ENCODE measurements around the gene MXD4. TPM values are rescaled to one million over a fixed set of nuclear protein-coding genes. Genes with fewer than 3 reads are reported as not detected.
A peak's percentile ranks its signal among the peaks of the same experiment; 100 is the strongest.

Gene MXD4
- total RNA-seq, 1 donor from 2014 or later, result 84.7 TPM

- intact Hi-C loops (cut with DNase I), result no loop called here
- ATAC-seq (no peak), DNase-seq (ENCODE audit: low spot score) (peak; percentile 57)
These were observed 3.5 kb downstream of the MXD4 start for GRCh38 chr4:2258091-2259035.

DNA sequence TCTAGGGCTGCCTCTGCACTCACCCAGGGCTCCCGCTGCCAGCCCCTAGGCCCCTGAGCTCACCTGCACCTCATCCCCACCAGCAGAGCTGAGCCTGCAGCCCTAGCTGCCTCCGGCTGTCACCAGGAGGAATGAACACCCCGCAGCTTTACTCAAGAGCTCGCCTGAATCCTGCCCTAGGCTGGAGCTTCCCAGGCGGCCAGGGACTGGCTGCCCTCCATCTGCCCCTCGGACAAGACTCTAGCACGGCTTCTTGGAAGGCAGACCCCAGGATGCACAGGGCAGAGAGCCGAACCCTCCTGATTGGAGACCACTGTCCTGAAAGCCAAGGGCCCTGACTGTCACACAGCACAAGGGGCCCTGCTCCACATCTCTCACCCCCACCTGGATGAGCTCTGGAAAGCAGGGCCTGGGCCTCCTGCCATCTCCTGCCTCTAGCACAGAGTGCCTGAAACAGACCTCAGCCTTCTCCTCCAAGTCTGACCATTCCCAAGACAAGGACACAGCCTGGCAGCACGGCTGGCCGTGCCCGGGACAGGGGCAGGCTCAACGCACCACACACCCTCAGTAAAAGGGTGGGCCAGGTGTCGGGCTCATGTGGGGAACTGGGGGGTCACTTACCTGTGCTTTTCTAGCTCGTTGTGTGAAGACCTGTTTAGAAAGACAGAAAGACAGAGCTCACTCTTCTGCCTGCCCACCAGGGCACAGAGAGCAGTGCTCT lies 4.4 kb downstream of the MXD4 start:
- DNase-seq (ENCODE audit: low spot score) (peak; percentile 53), ATAC-seq (no peak)
- intact Hi-C loops (cut with DNase I), result no loop called here

DNA sequence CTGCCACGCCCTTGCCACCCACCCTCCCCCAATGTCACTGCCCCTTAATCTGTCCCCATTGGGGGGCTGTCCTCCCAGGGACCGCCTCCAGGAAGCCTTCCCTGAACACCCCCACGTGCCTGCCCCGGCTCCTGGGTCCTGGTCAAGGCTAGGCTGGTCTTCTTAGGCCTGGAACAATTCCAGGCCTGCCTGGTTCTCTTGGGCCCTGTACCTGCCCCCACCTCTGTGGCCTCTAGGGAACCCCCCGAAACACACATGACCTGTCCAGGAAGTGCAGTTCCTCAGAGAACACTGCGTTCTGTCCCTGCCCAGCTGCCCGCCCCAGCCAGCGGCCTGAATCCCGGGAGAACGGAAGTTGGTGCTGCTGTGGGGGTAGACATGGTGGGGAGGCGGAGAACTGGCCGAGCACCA lies 5.1 kb downstream of the MXD4 start:
- intact Hi-C loops (cut with DNase I), result no loop called here
- ATAC-seq, result peak; percentile 9

DNA sequence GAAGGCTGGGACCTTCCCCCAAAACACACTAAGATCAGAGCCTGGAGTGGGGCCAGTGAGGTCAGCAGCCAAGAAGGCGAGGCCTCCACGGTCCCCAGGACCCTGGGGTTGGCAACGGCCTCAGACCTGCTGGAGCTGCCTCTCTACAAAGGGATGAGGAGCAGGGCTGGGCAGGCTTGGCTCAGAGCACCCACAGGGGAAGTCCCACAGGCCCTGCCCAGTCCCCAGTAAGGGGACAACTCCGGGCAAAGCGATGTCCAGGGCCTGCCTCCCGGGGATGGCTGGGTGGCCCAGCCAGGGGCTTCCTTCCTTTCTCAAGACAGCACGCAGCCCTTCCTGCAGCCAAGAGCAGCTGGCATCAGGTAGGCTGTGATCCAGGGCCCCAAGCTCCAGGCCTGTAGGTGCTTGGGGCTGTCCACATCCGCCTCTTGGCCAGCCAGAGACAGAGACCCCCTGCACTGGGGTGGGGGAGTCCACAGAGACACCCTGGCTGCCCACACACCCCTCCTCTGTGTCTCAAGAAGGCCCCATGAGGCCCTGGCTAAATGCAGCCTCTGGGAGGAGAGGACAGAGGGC lies 5.7 kb downstream of the MXD4 start:
- DNase-seq (ENCODE audit: low spot score), result peak; percentile 74
- ATAC-seq, result peak; percentile 42
- intact Hi-C loops (cut with DNase I), result no loop called here

More for the DNA sequence above, 5.1 kb downstream of the MXD4 start:
- DNase-seq (ENCODE audit: low spot score), result peak; percentile 59

- DNase-seq (ENCODE audit: low spot score) (peak; percentile 69), ATAC-seq (peak; percentile 38)
- intact Hi-C loops (cut with DNase I), result no loop called here
These were observed 6.3 kb downstream of the MXD4 start for GRCh38 chr4:2255501-2256155.

DNA sequence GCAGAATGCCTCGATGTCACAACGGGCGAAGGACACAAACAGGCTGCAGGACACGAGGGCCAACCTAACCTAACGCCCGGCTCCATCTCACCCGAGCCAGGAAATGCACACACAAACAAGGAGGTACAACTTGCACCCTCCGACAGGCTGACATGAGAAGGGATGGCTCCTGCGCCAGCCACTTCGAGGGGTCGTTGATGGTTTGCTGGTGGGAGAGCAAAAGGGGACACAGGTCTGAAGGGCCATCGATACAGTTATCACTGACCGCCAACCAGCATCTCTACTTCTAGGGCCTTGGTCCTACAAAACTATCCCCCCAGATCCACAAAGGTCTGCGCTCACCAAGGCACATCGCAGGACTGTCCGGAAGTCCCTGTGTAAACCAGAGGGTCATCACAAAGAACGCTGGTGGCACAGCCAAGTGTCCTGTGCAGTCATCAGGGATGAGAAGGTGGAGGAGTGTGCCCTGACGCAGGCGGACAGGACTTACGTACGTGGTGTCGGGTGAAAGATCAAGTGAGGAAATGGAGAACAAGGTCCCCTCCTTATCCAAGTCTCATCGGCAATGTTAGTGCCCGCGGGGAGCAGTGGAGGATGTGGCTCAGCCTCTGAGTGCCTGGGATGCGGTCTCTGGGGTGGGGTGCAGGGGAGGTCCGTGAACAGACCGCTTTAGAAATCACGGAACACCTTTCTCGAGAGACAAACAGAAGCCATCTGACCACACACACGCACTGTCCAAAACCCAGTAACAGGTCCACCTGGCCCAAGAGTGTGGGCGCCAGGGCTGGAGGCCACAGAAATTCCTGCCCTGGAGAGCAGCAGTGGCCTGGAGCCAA lies 7.0 kb downstream of the MXD4 start:
- ATAC-seq (no peak), DNase-seq (ENCODE audit: low spot score) (peak; percentile 53)
- intact Hi-C loops (cut with DNase I), result no loop called here

DNA sequence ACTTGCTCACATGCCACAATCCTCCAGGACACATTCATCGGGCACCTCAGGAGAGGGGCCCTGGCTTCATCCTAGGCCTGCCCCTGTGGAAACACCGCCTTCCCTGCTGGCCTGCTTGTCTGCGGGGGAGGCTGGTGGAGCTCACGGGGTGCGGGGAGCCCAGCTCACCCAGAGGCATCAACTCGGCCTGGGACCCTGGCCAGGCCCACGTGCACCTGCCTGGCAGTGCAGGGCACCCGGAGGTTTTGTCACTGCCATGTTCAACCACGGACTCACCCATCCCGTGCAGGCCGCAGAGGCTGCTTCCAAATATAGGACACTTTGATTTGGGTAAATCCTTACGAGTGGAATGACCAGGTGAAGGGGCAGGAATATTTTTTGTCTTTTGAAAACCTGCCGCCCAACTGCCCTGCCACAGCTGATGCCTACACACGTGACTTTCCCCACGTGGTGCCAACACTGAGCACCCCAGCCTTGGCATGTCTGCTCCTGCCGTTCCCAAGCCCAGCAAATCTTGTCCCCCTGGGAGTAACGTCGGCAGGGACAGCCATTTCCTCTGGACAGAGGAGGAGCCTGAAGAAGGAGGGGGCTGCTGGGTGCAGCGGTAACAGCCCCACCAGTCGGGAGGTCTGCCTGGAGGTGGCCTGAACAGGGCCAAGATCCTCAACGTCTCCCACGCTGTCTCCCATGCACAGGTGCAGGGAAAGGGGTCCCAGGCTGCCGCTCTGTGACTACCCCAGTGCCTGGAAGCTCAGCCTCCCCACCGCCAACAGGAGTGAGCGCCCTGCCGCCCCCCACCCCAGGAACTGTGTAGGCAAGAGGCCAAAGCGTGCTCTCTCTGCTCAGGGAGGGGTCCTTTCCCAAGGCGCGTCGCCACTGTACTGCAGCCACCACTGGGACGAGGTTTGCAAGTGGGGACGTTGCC lies 8.5 kb downstream of the MXD4 start:
- DNase-seq (ENCODE audit: low spot score), result peak; percentile 53
- intact Hi-C loops (cut with DNase I), result no loop called here
- no peak for ATAC-seq

DNA sequence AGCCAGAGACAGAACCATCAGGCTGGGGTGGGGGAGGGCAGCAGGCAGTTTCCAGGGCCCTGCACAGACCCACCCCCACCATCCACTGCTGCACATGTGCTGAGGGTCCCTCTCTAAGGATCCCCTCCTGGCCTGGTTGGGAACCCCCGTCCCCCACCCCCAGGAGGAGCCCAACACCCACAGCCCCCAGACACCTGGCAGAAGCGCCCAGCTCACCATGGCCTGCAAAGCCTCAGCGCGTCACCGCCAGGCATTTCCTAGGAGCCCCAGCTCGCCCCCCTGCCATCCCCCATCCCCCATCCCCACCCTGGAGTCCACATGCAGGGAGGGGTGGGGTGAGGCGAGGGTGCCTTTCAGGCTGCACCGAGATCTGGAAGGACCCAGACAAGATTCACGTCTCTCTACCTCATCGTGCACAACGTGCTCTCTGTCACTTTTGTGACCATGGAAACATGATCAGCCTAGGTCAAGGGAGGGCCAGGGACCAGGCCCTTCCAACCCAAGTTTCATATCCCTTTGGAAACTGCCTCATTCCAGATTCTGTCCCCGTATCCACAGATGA lies 9.3 kb downstream of the MXD4 start:
- no peak for DNase-seq (ENCODE audit: low spot score)
- intact Hi-C loops (cut with DNase I), result no loop called here
- ATAC-seq, result no peak

DNA sequence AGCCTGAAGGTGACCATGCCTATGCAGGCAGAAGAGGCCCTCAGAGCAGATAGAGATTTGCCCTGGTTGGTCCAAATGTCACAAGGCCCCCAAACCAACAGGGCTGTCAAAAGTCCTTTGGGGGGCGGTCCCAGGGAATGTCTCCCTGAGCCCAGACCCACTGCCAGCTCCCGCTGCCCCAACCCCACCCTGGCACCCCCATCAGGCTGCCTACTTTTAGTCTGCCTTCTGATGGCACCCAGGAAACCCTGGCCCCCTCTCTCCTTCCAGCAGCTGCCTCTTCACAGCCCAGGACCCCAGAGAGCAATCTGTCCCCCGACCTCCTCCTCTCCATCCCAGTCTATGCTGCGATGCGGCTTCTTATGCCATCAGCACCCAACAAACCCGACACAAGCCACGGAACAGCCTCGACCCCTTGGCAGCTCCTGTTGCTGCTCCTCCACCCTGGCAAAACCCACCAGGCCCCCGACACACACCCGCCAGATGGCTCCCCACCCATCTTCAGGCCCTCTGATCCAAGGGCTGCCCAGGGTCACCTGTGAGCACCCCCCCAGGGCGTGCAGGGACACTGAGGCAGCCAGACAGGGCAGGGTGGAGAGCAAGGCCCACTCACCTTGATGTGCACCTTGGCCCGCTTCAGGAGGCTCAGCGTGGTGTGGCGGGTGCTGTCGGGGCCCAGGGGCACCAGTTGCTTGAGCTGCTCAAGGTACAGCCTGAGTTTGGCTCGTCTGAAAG lies 9.9 kb downstream of the MXD4 start:
- ATAC-seq (no peak), DNase-seq (ENCODE audit: low spot score) (no peak)
- intact Hi-C loops (cut with DNase I), result no loop called here

GRCh38 chr4:2251073-2251794 lies 10.7 kb downstream of the MXD4 start:
- intact Hi-C loops (cut with DNase I), result no loop called here
- no peak for ATAC-seq
- no peak for DNase-seq (ENCODE audit: low spot score)

DNA sequence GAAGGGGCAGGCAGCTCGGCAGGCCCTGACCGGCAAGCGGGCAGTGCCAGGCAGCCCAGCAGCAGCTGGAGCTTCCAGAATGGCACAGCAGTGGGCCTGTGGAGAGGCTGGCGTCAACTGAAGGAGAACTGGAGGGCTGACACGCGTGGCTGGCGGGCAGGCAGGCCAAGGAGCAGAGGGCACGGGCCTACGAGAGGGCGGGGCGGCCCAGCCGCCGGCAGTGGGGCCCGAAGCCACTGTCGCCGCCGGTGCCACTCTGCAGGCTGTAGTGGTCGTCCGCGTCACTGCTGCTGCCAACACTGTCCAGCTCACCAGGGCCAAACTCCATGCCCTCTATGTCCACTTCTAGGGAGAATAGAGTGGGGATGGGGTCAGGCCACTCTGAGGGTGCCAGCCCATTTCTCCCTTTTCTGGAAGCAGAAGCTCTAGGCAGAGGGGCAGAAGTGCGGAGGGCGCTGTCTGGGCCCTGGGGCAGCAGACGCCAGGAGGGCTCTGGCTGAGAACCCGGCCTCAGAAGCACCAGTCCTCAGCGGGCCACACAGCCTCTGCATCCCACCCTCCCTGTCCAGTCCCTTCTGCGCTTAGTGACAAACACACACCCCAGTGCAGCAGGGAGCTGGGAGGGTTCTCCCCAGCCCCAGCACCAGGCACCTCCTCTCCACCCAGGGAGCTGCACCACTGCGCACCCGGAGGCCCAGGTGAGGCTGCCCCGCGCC lies 11.4 kb downstream of the MXD4 start:
- ATAC-seq, result no peak
- no peak for DNase-seq (ENCODE audit: low spot score)
- intact Hi-C loops (cut with DNase I), result no loop called here

- DNase-seq (ENCODE audit: low spot score) (no peak), ATAC-seq (no peak)
- intact Hi-C loops (cut with DNase I), result no loop called here
These were observed 12.2 kb downstream of the MXD4 start for GRCh38 chr4:2249526-2250356.

GRCh38 chr4:2248821-2249261 lies 13.1 kb downstream of the MXD4 start:
- ATAC-seq (no peak), DNase-seq (ENCODE audit: low spot score) (no peak)
- intact Hi-C loops (cut with DNase I), result no loop called here

DNA sequence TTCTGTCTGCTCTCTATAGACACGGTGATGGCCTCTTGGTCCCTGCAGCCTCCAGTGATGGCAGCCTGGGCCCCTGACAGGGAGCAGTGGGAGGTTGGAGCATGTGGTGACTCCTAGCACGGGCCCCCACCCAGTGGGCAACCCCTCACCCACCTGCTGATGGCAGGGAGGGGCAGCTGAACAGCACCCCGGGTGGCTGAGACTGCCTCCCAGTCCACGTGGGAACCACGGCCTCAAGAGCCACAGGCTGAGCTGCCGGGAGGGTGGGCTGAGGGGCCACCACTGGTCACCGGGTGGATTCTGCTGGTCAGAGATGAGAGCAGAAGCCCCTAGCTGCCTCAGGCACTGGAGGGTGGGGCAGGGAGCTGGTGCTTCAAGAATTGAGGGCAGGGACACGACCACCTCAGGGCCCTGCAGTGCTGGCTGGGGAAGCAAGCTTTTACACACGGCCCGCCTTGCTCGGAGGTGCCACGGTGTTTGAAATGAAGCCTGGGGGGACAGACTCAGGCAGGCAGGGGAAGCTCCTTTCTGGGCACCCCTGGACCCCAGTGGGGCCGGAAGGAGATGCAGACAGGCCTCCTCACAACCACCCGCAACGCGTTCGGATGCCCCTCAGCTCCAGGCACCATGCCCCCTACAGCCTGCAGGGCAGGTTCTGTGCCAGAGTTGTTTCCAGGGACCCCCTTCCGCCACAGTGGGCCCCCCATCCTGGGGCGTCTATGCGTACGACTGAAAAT lies 13.7 kb downstream of the MXD4 start:
- no peak for DNase-seq (ENCODE audit: low spot score)
- intact Hi-C loops (cut with DNase I), result no loop called here

More for the DNA sequence above, 13.7 kb downstream of the MXD4 start:
- no peak for ATAC-seq

Data from sciatic nerve (tissue), 2 donors.